ENCODE data around the gene KDM5B. TPM values are rescaled to one million over a fixed set of nuclear protein-coding genes. Genes with fewer than 3 reads are reported as not detected.
"Not testable (repeated sequence)": the region's sequence is repeated elsewhere in the genome, so short reads cannot be mapped to it uniquely, and the experiment has no call there.

The KDM5B gene
- total RNA-seq, 6 experiments from 2014 or later, result 12.0 to 22.6 (median 16.1) TPM

- intact Hi-C loops (cut with DNase I), result loop anchor here in 1 of 2 donors (10.0 kb wide), 1 partner anchor 532 kb away; no protein-coding TSS in a partner anchor
- H3K9me3 ChIP-seq, result no peaks in the 10 kb centered on the region
- ATAC-seq (no peak), DNase-seq (no peak)
- no peaks in the 10 kb centered on the region for H3K36me3 ChIP-seq
- H3K27me3 ChIP-seq, result no peaks in the 10 kb centered on the region
- no peaks in the 10 kb centered on the region for H3K4me1 ChIP-seq
- 83% methylated on average over 2 of the region's 2 CpGs for WGBS (ENCODE audit: insufficient coverage, low coverage, low lambda C conversion rate, missing lambda C conversion rate)
- H3K27ac ChIP-seq, result no peak overlapping the region
- TF ChIP-seq POLR2A (IDR thresholded peaks at IDR 0.05) (no peak), CTCF (IDR thresholded peaks at IDR 0.05) (no peak)
- no peak overlapping the region for H3K4me3 ChIP-seq
Measured at GRCh38 chr1:202716654-202717053, 91.6 kb downstream of the KDM5B start.

GRCh38 chr1:202714202-202714601 is 94.0 kb downstream of the KDM5B start:
- no CpG with 5 or more reads among the region's 1 CpG for WGBS (ENCODE audit: insufficient coverage, low coverage, low lambda C conversion rate, missing lambda C conversion rate)
- not testable (repeated sequence) for H3K27me3 ChIP-seq, H3K4me3 ChIP-seq, H3K9me3 ChIP-seq, H3K36me3 ChIP-seq, H3K27ac ChIP-seq, DNase-seq, ATAC-seq
- intact Hi-C loops (cut with DNase I), result loop anchor here in 1 of 2 donors (10.0 kb wide), 1 partner anchor 529 kb away; no protein-coding TSS in a partner anchor
- peaks cover 0 to 12% (median 0%) of the 10 kb centered on the region in 4 donors for H3K4me1 ChIP-seq

GRCh38 chr1:202713110-202713509 is 95.1 kb downstream of the KDM5B start:
- no peak overlapping the region for H3K4me3 ChIP-seq
- H3K27ac ChIP-seq, result no peak overlapping the region
- H3K27me3 ChIP-seq, result peaks cover 0 to 17% of the 10 kb centered on the region in 2 donors
- peaks cover 0 to 12% (median 0%) of the 10 kb centered on the region in 4 donors for H3K4me1 ChIP-seq
- intact Hi-C loops (cut with DNase I), result loop anchor here in 1 of 2 donors (10.0 kb wide), 1 partner anchor 528 kb away; no protein-coding TSS in a partner anchor
- no peaks in the 10 kb centered on the region for H3K9me3 ChIP-seq
- WGBS (ENCODE audit: insufficient coverage, low coverage, low lambda C conversion rate, missing lambda C conversion rate), result 47% methylated on average over 4 of the region's 4 CpGs
- DNase-seq (no peak), ATAC-seq (no peak)
- TF ChIP-seq CTCF (IDR thresholded peaks at IDR 0.05), result no peak
- TF ChIP-seq POLR2A (IDR thresholded peaks at IDR 0.05), result no peak
- no peaks in the 10 kb centered on the region for H3K36me3 ChIP-seq

GRCh38 chr1:202711949-202712635 is 96.1 kb downstream of the KDM5B start:
- Histone ChIP-seq H3K4me3 (no peak overlapping the region), H3K36me3 (no peaks in the 10 kb centered on the region), H3K4me1 (peaks cover 0 to 12% (median 0%) of the 10 kb centered on the region in 4 donors), H3K27ac (no peak overlapping the region), H3K27me3 (peaks cover 0 to 17% of the 10 kb centered on the region in 2 donors), H3K9me3 (no peaks in the 10 kb centered on the region)
- 65% methylated on average over 7 of the region's 9 CpGs for WGBS (ENCODE audit: insufficient coverage, low coverage, low lambda C conversion rate, missing lambda C conversion rate)
- ATAC-seq (no peak), DNase-seq (no peak)
- TF ChIP-seq CTCF (IDR thresholded peaks at IDR 0.05) (no peak), POLR2A (IDR thresholded peaks at IDR 0.05) (no peak)
- intact Hi-C loops (cut with DNase I), result loop anchor here in 1 of 2 donors (10.0 kb wide), 1 partner anchor 527 kb away; no protein-coding TSS in a partner anchor
